Activated CD4-positive, alpha-beta T cell treated with anti-CD3 and anti-CD28 coated beads for 4 hours (primary cell): Measurements from ENCODE around the gene DGKB.

Experiments used
- DNase-seq, 2 donors: peaks; one replicate each; pipeline ENCODE4 v3.0.0-alpha.2; 2020

The DGKB gene

DNA sequence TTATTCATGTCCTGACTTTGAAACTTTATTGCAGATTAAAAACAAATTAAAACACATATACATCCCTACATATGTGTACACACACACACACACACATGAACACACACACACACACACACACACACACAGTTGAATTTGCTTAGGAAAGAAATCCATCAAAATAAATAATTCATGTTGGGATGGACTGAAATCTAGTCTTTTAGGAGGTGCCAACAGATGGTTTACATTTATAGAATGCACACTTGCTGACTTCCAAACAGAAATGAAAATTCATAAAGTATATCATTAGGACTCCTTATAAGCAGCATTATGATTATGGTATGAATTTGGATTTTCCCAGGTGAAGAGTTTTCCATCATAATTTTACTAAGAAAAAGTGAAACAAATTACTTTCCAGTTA lies 642.5 kb downstream of the DGKB start:
- DNase-seq: no peak

DNA sequence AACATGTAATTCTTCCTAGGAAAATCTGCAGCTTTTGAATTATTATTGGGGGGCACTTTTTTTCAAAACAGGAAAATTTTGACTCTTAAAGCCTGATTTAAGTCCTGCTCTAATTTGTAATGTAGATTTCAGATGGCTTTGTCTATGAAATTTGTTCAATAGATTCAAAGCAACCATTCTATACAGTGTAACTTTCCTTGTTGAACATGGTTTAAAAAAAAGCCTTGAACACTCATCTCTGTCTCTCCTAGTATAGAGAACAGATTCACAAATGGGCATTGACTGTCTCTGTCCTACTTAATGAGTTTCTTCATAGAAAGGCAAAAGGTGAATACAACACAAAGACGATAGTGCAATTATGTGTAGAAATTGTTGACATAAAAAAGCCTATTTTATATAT lies 643.7 kb downstream of the DGKB start:
- DNase-seq: no peak

DNA sequence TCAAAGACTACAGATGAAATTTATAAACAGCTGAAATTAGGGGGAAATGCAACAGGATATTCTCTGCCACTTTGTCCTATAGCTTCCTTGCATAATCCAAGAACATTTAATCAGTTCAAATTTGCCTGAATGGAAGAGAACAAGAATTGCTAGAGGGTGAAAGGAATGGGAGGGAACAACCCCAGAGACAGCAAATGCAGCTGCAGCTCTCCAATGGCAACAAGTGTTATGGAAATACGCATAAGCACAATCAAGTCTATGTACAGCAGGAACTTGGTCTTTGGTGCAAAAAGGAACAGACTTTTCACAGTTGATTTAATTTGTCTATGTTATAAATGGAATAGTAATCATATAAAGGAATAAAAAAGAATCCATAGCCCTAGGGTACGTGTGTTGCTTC lies 644.1 kb downstream of the DGKB start:
- DNase-seq: no peak

DNA sequence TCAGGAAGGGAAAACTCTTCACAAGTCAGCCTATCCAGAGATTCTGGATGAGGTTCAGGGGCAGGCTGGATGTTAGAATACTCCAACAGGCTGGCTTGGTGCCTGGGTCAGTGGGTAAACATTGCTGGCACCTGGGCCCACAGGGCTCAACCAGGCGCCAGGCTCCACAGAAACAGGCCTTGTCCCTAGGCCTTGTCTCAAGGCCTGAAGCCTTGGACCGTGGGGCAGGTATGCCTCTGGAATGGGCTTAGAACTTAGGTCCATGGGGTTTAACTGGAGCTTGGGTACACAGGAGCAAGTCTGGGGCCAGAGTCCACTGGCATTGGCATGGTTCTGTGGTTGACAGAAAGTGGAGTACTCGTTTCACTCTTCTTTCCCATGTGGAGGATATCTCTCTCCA lies 650.1 kb downstream of the DGKB start:
- DNase-seq: no peak

DNA sequence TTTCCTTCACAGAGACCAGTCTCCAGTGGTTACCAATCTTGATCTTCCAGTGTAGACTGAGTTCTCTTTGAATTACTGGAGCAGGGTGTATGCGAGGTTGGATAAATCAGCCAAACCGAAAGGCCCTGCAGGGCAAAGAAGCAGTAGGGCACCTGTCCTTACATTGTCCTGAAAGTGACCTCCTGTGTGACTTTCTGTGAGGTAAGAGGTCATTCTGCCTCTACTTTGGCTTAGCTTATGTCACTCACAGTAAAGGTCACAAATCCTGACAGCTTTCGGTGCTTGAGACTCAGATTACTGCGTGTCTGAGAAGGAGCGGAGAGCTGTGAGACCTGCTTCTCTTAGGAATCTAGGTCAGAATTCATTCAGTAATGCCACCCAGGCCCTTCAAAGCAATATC lies 660.4 kb downstream of the DGKB start:
- no peak for DNase-seq

DNA sequence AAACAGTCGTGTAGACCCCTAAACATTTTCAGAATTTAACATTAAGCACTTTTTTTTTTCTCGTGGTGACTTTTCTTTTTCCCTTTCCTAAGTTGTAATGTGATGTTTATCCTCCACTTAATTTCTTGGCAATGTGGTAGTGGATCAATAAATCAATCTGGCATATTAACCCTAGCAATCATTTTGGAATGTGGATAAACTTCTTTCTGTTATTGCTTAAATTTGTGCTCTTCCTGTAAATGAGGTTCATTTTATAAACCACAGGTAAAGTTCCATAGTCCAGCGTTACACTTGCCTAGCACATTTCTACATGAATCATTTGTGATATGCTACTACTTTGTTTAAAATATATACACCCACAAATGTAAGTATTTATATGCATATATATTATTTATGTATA lies 665.7 kb downstream of the DGKB start:
- DNase-seq: no peak

GRCh38 chr7:14235056-14235455 lies 667.5 kb downstream of the DGKB start:
- DNase-seq: no peak

- no peak for DNase-seq
Observed at GRCh38 chr7:14233868-14234369, 668.6 kb downstream of the DGKB start.

- no peak for DNase-seq
Observed at GRCh38 chr7:14233076-14233867, 669.3 kb downstream of the DGKB start.

- no peak for DNase-seq
Observed at GRCh38 chr7:14229047-14229446, 673.5 kb downstream of the DGKB start.

DNA sequence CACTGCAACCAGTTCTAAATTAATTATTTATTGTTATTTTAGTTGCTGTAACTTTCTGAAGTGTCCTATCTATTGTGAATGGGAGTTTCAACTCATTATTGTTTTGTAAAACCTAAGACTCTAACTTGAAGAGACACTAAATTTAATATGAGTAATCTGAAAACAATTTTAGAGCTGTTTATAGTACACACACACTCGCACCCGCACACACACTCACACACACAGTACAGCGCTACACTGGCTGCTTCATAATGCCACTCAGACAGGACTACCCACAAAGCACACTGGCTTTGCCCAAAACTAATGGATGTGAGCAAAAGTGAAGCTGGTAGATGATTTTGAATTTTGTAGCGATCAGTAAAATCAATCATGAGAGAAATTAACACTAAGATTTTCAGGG lies 674.2 kb downstream of the DGKB start:
- no peak for DNase-seq

DNA sequence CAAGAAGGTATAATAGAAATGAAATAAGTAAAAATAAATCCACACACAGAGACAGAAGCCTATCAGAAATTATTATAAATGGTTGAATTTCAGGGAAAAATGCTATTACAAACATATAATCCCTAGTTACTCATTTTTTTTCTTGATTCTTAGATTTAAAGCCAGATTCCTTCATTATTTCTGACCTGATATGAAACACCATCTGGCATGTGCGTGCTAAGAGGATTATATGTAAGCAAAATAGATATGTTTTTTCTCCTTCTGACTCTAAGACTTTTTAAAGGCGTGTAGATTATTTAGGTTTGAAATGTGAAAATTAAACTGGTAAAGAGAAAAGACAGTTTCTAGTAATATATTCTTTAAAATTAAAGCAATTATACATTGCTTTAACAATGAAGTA lies 676.4 kb downstream of the DGKB start:
- no peak for DNase-seq

DNA sequence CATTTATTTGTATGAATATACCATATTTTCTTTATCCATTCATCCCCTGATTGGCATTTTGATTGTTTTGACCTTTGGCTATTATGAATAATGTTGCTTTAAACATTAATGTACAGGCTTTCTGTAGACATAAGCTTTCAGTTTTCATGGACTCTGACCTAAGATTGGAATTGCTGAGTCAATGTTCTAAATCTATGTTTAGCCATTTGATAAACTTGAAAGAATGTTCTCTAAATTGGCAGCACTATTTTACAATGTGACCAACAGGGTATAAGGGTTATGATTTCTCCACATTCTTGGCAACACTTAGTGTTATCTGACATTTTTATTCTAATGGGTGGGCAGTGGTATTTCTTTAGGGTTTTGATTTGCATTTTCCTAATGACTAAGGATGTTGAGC lies 683.4 kb downstream of the DGKB start:
- DNase-seq: no peak

DNA sequence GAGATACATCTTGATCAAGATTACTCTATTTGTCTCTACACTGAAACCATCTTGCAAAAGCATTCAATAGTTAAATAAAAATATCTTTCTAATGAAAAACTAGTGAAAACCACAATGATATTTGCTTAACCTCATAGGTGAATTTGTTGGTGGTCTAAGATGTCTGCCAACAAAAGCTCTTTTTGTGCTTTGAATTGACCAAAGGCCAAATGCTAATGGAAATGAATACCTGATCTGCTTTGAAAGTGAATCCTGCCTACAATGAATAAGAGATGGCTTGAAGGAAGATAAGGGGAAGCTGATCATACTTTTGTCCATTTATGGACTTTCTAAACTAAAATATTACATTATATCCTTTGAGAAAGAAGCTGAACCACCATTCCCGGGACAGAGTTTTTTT lies 684.2 kb downstream of the DGKB start:
- DNase-seq: no peak

DNA sequence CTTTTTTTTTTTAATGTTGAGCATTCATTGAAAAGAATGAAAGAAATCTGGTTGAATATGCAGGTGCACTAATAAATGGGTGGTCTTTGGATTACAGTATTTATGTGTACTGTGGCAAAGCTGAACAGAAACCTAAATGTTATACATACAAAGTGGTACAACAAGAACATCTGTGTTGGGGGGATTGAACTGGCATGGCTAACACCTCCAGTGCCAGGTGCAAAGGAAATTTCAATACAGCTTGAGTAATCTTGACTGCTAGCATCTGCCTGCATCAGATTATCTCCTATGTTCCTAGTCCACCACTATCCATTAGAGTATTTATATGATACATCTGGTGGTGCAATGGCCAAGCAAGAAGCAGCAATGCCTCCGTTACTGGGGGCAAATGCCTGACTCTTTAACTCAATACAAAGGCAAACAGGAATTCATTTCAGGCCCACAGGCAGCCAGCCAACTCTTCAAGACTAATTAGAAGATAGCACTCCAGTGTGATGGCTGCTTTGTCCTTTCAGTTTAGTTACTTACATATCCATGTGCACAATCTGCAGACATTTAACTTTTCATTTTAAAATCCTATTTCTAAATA lies 692.6 kb downstream of the DGKB start:
- DNase-seq: no peak

DNA sequence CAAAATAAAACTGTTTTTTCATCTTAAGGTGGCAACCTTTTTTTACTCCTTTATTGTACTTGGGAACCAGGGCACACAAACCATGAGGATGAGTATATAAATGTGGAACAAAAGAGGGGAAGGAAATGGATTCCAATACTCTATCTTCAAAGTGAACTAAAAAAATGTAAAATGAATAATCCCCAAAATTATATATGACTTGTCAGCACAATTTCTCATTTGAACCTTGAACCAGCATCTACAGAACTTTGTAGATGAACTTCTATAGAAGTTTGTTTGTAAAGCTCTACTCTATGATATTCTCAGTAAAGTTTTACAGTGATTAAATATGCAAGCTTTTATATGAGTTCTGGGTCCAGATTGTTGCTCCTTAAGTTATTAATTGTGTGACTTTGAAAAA lies 694.8 kb downstream of the DGKB start:
- DNase-seq: no peak

- DNase-seq: no peak
Observed at GRCh38 chr7:14207138-14207537, 695.4 kb downstream of the DGKB start.

GRCh38 chr7:14206121-14206520 lies 696.4 kb downstream of the DGKB start:
- no peak for DNase-seq

DNA sequence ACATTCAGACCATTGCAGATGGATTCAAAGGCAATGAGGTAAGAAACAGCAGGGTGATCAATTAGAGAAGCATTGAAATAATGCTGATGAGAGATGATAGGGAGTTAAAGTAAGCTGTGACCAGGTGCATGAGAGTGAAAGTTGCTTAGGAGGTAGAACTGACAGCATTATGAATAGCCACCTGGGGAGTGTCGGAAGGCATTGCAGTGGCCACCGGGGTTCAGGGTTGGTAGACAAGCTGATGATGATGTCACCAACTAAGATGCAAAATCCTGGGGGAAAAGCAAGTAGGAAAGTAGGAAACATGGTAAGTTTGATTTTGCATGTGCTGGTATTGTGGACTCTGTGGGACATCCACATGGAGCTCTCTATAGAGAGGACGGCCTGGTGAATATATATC lies 701.2 kb downstream of the DGKB start:
- DNase-seq: no peak

DNA sequence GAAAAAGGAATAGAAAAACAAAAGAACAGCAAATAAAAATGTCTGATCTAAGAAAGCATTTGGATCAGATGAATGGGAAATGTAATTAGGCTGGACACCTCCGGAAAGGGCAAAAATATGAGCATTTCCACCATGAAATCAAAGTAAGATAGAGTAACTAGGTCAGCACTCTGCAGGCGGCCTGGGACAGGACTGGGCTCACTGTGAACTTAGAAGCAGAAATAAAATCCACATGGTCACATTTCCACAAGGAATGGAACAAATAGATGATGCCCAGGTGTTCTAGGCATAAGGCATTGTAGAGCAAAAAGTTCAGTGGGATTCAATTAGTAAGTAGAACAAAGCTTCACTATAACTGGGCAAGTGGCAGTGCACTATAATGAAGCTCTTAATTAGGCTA lies 703.2 kb downstream of the DGKB start:
- no peak for DNase-seq

DNA sequence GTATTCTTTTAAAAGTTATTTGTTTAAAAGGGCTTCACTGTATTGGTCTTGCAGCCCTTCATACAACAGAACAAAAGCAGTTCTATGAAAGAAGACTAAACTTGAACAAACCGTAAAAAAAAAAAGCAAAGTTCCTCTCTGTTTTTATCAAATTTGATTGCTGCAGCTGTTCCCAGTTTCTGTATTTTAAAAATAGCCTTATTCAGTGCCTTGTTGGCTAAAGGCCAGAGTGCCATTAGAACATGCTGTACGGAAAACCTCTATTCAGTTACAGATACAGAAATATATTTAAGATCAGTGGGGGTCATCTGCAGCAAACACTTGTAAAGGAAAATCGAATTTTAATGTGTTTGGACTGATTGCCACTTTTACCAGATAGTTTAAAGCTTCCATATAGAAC lies 705.3 kb downstream of the DGKB start:
- no peak for DNase-seq

DNA sequence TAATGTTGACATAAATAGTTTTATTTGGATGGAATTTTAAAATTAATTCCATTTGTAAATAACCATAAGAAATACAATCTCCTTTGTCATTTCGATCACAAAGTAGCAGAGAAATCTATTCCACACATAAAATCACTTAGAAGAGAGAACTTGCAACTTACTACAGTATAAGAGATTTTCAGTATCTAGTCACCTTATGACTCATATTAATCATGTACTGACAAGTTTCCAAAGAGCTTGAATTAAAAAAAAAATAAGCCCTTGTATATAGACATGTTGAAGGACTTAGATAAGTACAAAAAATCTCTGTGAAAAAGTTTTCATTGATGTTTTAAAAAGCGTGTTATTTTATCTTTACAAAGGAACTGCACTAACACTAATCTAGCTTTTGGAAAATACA lies 706.0 kb downstream of the DGKB start:
- DNase-seq: no peak

GRCh38 chr7:14195871-14196270 lies 706.7 kb downstream of the DGKB start:
- DNase-seq: no peak

DNA sequence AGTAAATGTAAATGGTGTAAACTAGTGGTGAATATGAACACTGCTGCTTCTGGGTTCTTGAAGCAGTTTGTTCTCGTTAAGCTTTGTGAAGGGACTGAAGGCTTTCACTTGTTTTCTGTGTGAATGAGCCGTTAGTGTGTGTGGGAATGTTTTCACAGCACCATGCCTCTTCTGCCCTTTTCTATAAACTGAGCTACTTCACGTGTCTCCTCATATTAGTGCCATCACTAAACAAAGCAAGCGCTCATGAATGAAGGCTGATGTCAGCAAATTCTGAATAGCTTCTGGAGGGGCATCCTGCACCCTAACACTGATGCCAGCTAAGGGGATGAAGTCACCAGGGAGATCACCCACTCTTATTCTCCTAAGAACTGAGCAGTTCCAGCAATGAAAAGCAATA lies 707.5 kb downstream of the DGKB start:
- no peak for DNase-seq

DNA sequence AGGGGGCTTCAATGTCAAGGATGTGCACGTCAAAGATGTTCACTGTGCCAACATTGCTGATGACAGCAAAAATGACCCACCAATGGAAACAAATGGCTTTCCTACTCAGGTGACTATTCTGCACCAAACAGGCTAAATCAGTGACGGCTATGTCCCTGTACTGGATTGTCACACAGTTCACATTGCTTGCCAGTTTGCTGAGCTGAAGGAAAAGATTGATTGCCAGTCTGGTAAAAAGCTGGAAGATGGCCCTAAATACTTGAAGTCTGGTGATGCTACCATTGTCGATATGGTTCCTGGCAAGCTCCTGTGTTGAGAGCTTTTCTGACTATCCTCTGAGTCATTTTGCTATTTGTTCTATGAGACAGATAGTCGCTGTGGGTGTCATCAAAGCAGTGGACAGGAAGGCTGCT lies 710.9 kb downstream of the DGKB start:
- no peak for DNase-seq
